HCT116 (cell line): ENCODE measurements around the gene KLHL15. TPM values are rescaled to one million over a fixed set of nuclear protein-coding genes. Genes with fewer than 3 reads are reported as not detected.

Experiments
- ATAC-seq: fragments of 200-7000 bp; cut with Tn5 transposase; 2 replicates; pipeline ENCODE4 v1.9.1; 2020; ENCODE audit warnings: mild to moderate bottlenecking, moderate library complexity
- BruUV-seq: library from RNA; stranded (reverse); fragments of 400-500 nt; replicated peaks from 2 replicates; lab custom pipeline; 2021; lab: Mats Ljungman, UMichigan
- CTCF ChIA-PET: fragments of 300-600 bp; sonication (Branson Sonifier 250); formaldehyde crosslinking; loops from one replicate; lab custom pipeline; 2021; ENCODE audit warnings: antibody characterized with exemption; lab: Charles Lee
- POLR2A ChIA-PET: fragments of 300-600, 350-600 bp; sonication (Branson Sonifier 250); formaldehyde crosslinking; loops from one replicate; lab custom pipeline; 2021; ENCODE audit warnings: antibody characterized with exemption; lab: Charles Lee
- RAD21 ChIA-PET, 2 experiments: fragments of 300-600 bp; sonication (Branson Sonifier 250); formaldehyde crosslinking; loops; one replicate each; lab custom pipeline; 2023; ENCODE audit warnings: low total read pairs in 2 of 2; ENCODE audit not compliant: uncharacterized antibody in 2 of 2, unreplicated experiment in 2 of 2, low non-redundant PET in 1 of 2; lab: Charles Lee
- DNase-seq: peaks from one replicate; pipeline ENCODE4 v3.0.0-alpha.2; 2010; ENCODE audit warnings: low read depth, low spot score
- H2AFZ ChIP-seq: fragments of 200-600 bp; shearing (Covaris generic), sonication (generic); 2 replicates; pipeline ENCODE4 v1.6.1; 2017; ENCODE audit warnings: low read depth, mixed run types, mixed read lengths, antibody characterized with exemption, low read length; ENCODE audit not compliant: poor library complexity, severe bottlenecking
- H3K27ac ChIP-seq: 2 replicates; pipeline ENCODE4 v1.5.1; 2012; ENCODE audit warnings: low read depth, low read length
- H3K27me3 ChIP-seq: fragments of 200-600 bp; sonication (generic); 2 replicates; pipeline ENCODE4 v1.6.1; 2016; ENCODE audit warnings: mixed run types, low read length, mixed read lengths; ENCODE audit not compliant: insufficient read depth
- H3K36me3 ChIP-seq, 2 experiments: fragments of 200-500 bp in 1 of 2; fragments of 200-600 bp in 1 of 2; sonication (Bioruptor generic) in 1 of 2; sonication (generic) in 1 of 2; 2 replicates each; pipeline versions ENCODE4 v1.5.1 to v1.6.1; 2014 to 2016; ENCODE audit warnings: low read length in 2 of 2, inconsistent platforms in 1 of 2, mixed read lengths in 1 of 2, mixed run types in 1 of 2; ENCODE audit not compliant: insufficient read depth in 2 of 2, control insufficient read depth in 1 of 2
- H3K4me1 ChIP-seq, 2 experiments: fragments of 200-600 bp in 1 of 2; sonication (generic) in 1 of 2; 2 replicates each; pipeline versions ENCODE4 v1.5.1 to v1.6.1; 2012 to 2017; ENCODE audit warnings: low read length in 2 of 2, inconsistent platforms in 1 of 2, mild to moderate bottlenecking in 1 of 2, mixed read lengths in 1 of 2, mixed run types in 1 of 2, moderate library complexity in 1 of 2; ENCODE audit not compliant: insufficient read depth in 2 of 2, control insufficient read depth in 1 of 2
- H3K4me2 ChIP-seq: fragments of 200-600 bp; sonication (generic); 2 replicates; pipeline ENCODE4 v1.6.1; 2017; ENCODE audit warnings: mixed run types, low read length, mixed read lengths
- H3K4me3 ChIP-seq, 2 experiments: fragments of 200-600 bp in 1 of 2; sonication (generic) in 1 of 2; replicated peaks in 1 of 2; 2 replicates each; pipeline ENCODE4 v1.5.1; 2011 to 2016; ENCODE audit warnings: low read length in 2 of 2, control low read depth in 1 of 2, low read depth in 1 of 2, mild to moderate bottlenecking in 1 of 2, mixed read lengths in 1 of 2, mixed run types in 1 of 2
- H3K79me2 ChIP-seq: fragments of 200-600 bp; sonication (generic); 2 replicates; pipeline ENCODE4 v1.6.1; 2017; ENCODE audit warnings: mild to moderate bottlenecking, mixed run types, low read length, moderate library complexity, mixed read lengths; ENCODE audit not compliant: insufficient read depth
- H3K9ac ChIP-seq: fragments of 200-600 bp; sonication (generic); 2 replicates; pipeline ENCODE4 v1.6.1; 2016; ENCODE audit warnings: low read length, mixed read lengths
- H3K9me2 ChIP-seq: fragments of 200-600 bp; sonication (generic), shearing (Covaris generic); 2 replicates; pipeline ENCODE4 v1.6.1; 2017; ENCODE audit warnings: mixed run types, mild to moderate bottlenecking, moderate library complexity; ENCODE audit not compliant: insufficient read depth
- H3K9me3 ChIP-seq, 2 experiments: fragments of 200-500 bp in 1 of 2; fragments of 200-600 bp in 1 of 2; sonication (Bioruptor generic) in 1 of 2; sonication (generic) in 1 of 2; 2 replicates each; pipeline ENCODE4 v1.6.1; 2014 to 2017; ENCODE audit warnings: low read length in 2 of 2, mixed read lengths in 2 of 2, inconsistent platforms in 1 of 2, low read depth in 1 of 2, mild to moderate bottlenecking in 1 of 2, mixed run types in 1 of 2, moderate library complexity in 1 of 2; ENCODE audit not compliant: control insufficient read depth in 1 of 2, insufficient read depth in 1 of 2
- H4K20me1 ChIP-seq: fragments of 200-600 bp; sonication (generic), shearing (Covaris generic); 2 replicates; pipeline ENCODE4 v1.6.1; 2017; ENCODE audit warnings: mixed run types, mild to moderate bottlenecking, moderate library complexity; ENCODE audit not compliant: insufficient read depth
- ATF3 ChIP-seq: IDR thresholded peaks from 2 replicates; pipeline ENCODE4 v1.6.1; 2012
- CEBPB ChIP-seq: IDR thresholded peaks from 2 replicates; pipeline ENCODE4 v1.6.1; 2012; ENCODE audit warnings: low read depth
- CTCF ChIP-seq, 3 experiments: fragments of 200-600 bp in 1 of 3; sonication (generic) in 1 of 3; IDR thresholded peaks in 2 of 3; conservative IDR thresholded peaks in 1 of 3; 2 replicates each; pipeline ENCODE4 v1.5.1; 2012 to 2017; ENCODE audit warnings: low read depth in 2 of 3, low read length in 2 of 3, antibody characterized with exemption in 1 of 3, borderline replicate concordance in 1 of 3, control low read depth in 1 of 3, mild to moderate bottlenecking in 1 of 3, mixed read lengths in 1 of 3, mixed run types in 1 of 3, moderate library complexity in 1 of 3; ENCODE audit not compliant: insufficient read depth in 1 of 3
- EGR1 ChIP-seq: IDR thresholded peaks from 2 replicates; pipeline ENCODE4 v1.6.1; 2012; ENCODE audit warnings: low read depth
- ELF1 ChIP-seq: IDR thresholded peaks from 2 replicates; pipeline ENCODE4 v1.6.1; 2012; ENCODE audit warnings: low read depth, borderline replicate concordance
- EZH2phosphoT487 ChIP-seq: fragments of 200-600 bp; IDR thresholded peaks from 2 replicates; pipeline ENCODE4 v1.6.1; 2018; ENCODE audit warnings: antibody characterized with exemption, borderline replicate concordance
- JUND ChIP-seq: IDR thresholded peaks from 2 replicates; pipeline ENCODE4 v1.6.1; 2012
- MAX ChIP-seq: IDR thresholded peaks from 2 replicates; pipeline ENCODE4 v1.6.1; 2012
- POLR2A ChIP-seq: IDR thresholded peaks from 2 replicates; pipeline ENCODE4 v1.7.0; 2011; ENCODE audit warnings: borderline replicate concordance; ENCODE audit not compliant: insufficient read depth, insufficient read length; ENCODE audit errors: extremely low read depth
- POLR2AphosphoS5 ChIP-seq: IDR thresholded peaks from 2 replicates; pipeline ENCODE4 v1.6.1; 2011; ENCODE audit warnings: mild to moderate bottlenecking, low read depth, low read length, moderate library complexity
- REST ChIP-seq: IDR thresholded peaks from 2 replicates; pipeline ENCODE4 v1.6.1; 2012; ENCODE audit warnings: low read depth
- SRF ChIP-seq: IDR thresholded peaks from 2 replicates; pipeline ENCODE4 v1.6.1; 2012; ENCODE audit warnings: low read depth
- YY1 ChIP-seq: IDR thresholded peaks from 2 replicates; pipeline ENCODE4 v1.6.1; 2011; ENCODE audit warnings: low read length, low read depth, moderate library complexity, mild to moderate bottlenecking; ENCODE audit not compliant: insufficient replicate concordance; ENCODE audit errors: extremely low read depth
- ZBTB33 ChIP-seq: IDR thresholded peaks from 2 replicates; pipeline ENCODE4 v1.6.1; 2011; ENCODE audit warnings: mild to moderate bottlenecking, low read length, moderate library complexity; ENCODE audit not compliant: insufficient replicate concordance; ENCODE audit errors: extremely low read depth
- ZNF274 ChIP-seq: fragments of 200-500 bp; sonication (Bioruptor generic); IDR thresholded peaks from 2 replicates; pipeline ENCODE4 v1.6.1; 2014; ENCODE audit warnings: mild to moderate bottlenecking, low read depth, low read length, inconsistent platforms
- intact Hi-C: fragments of 100-400 bp; cut with micrococcal nuclease; formaldehyde crosslinking; loops from 2 replicates; pipeline ENCODE4 v1.10.0; 2022
- total RNA-seq: library from RNA; stranded (reverse); gene quantifications from one replicate; pipeline ENCODE4 v1.2.1, GENCODE V29; 2021; ENCODE audit not compliant: unreplicated experiment

KLHL15 gene
- total RNA-seq, 1 experiment from 2014 or later: 10.1 TPM

- Histone ChIP-seq H3K27ac (no peak overlapping the region), H3K27me3 (no peaks in the 10 kb centered on the region), H3K9ac (no peak overlapping the region), H3K4me3 (no peak overlapping the region), H3K36me3 (peaks cover 4% of the 10 kb centered on the region in 2 experiments; a peak in 2 of 4 replicates), H2AFZ (no peak overlapping the region), H3K79me2 (peaks cover 21% of the 10 kb centered on the region), H4K20me1 (no peaks in the 10 kb centered on the region), H3K9me3 (no peaks in the 10 kb centered on the region), H3K4me1 (no peaks in the 10 kb centered on the region), H3K4me2 (no peak overlapping the region), H3K9me2 (no peaks in the 10 kb centered on the region)
- ChIA-PET CTCF (no interaction called here), RAD21 (no interaction called here), POLR2A (no interaction called here)
- BruUV-seq: no TSS peak
- ATAC-seq: no peak
- DNase-seq: no peak
- TF ChIP-seq CTCF (IDR thresholded peaks at IDR 0.05 in 2 of 3, conservative IDR thresholded peaks at IDR 0.05 in 1 of 3; ENCODE audit: borderline replicate concordance in 1 of 3, insufficient read depth in 1 of 3, low read depth in 2 of 3, low read length in 2 of 3): no peak
- TF ChIP-seq EGR1: no peak
- TF ChIP-seq EZH2phosphoT487: no peak
- no peak for TF ChIP-seq JUND
- no peak for TF ChIP-seq CEBPB
- no peak for TF ChIP-seq POLR2A
- no peak for TF ChIP-seq POLR2AphosphoS5
- TF ChIP-seq ELF1: no peak
- TF ChIP-seq YY1: no peak
- TF ChIP-seq MAX: no peak
- TF ChIP-seq SRF: no peak
- no peak for TF ChIP-seq ZNF274
- TF ChIP-seq ZBTB33: no peak
- TF ChIP-seq ATF3: no peak
- TF ChIP-seq REST: no peak
- intact Hi-C loops: no loop called here
Measured at GRCh38 chrX:23992431-23992830, 34.6 kb downstream of the KLHL15 start.
